ENCODE results near the gene SDK1.
"Not testable (repeated sequence)": the region's sequence is repeated elsewhere in the genome, so short reads cannot be mapped to it uniquely, and the experiment has no call there.

The SDK1 gene

GRCh38 chr7:3540456-3541220 is 239.6 kb downstream of the SDK1 start:
- no peak for DNase-seq

- DNase-seq: no peak
Measured at GRCh38 chr7:3544202-3544601, 243.2 kb downstream of the SDK1 start.

- DNase-seq: no peak
Measured at GRCh38 chr7:3548815-3549214, 247.8 kb downstream of the SDK1 start.

GRCh38 chr7:3549601-3550000 is 248.5 kb downstream of the SDK1 start:
- DNase-seq: no peak

GRCh38 chr7:3551536-3551935 is 250.5 kb downstream of the SDK1 start:
- DNase-seq: no peak

GRCh38 chr7:3552499-3552898 is 251.4 kb downstream of the SDK1 start:
- DNase-seq: no peak

- no peak for DNase-seq
Measured at GRCh38 chr7:3558400-3558799, 257.3 kb downstream of the SDK1 start.

GRCh38 chr7:3559278-3559677 is 258.2 kb downstream of the SDK1 start:
- DNase-seq: no peak

GRCh38 chr7:3560495-3560894 is 259.4 kb downstream of the SDK1 start:
- no peak for DNase-seq

GRCh38 chr7:3561932-3562331 is 260.9 kb downstream of the SDK1 start:
- DNase-seq: no peak

GRCh38 chr7:3564231-3564630 is 263.2 kb downstream of the SDK1 start:
- no peak for DNase-seq

GRCh38 chr7:3568516-3568915 is 267.5 kb downstream of the SDK1 start:
- DNase-seq: no peak

- no peak for DNase-seq
Measured at GRCh38 chr7:3569643-3570042, 268.6 kb downstream of the SDK1 start.

- DNase-seq: no peak
Measured at GRCh38 chr7:3573151-3573550, 272.1 kb downstream of the SDK1 start.

GRCh38 chr7:3574386-3574785 is 273.3 kb downstream of the SDK1 start:
- DNase-seq: no peak

- no peak for DNase-seq
Measured at GRCh38 chr7:3575753-3576531, 274.9 kb downstream of the SDK1 start.

GRCh38 chr7:3578399-3578798 is 277.3 kb downstream of the SDK1 start:
- no peak for DNase-seq

- DNase-seq: no peak
Measured at GRCh38 chr7:3579638-3580219, 278.7 kb downstream of the SDK1 start.

GRCh38 chr7:3582145-3582544 is 281.1 kb downstream of the SDK1 start:
- DNase-seq: not testable (repeated sequence)

GRCh38 chr7:3585826-3586225 is 284.8 kb downstream of the SDK1 start:
- DNase-seq: no peak

GRCh38 chr7:3588341-3588740 is 287.3 kb downstream of the SDK1 start:
- no peak for DNase-seq

- DNase-seq: no peak
Measured at GRCh38 chr7:3589752-3590151, 288.7 kb downstream of the SDK1 start.

- DNase-seq: no peak
Measured at GRCh38 chr7:3591219-3591618, 290.2 kb downstream of the SDK1 start.

GRCh38 chr7:3591944-3592343 is 290.9 kb downstream of the SDK1 start:
- DNase-seq: no peak

Measured in activated naive CD4-positive, alpha-beta T cell treated with Interleukin-2 at 50 U/mL for 16 hours (primary cell).